ENCODE data around the gene SH2B3.

Gene SH2B3

DNA sequence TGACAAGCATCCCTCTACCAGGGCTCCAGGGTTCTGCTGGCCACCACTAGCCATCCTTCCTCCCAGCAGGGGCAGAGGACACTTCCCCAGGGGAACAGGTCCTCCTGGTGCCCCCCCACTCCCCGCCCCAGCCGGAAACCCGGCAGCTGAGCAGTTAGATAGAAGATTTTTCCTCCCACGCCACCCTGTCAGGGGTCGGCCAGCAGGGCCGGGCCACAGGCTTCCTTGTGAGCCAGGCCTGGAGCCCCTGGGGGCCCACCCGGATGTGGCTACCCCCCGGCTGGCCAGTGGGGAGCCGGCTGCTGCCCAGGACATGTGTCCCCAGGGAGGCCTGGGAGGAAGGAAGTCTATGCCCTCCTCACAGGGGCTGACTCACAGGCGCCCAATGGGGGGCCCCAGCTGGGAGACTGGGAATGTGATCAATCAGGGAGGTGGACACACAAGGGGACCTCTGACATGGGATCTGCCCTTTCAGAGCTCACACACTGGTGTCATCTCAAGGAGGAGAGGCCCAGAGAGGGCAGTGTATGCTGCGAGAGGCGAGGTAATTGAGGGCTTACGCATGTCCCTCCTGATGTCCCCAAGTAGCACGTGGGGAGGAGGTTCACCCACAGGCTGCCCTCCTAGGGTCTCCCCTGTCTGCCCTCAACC lies 4.2 kb downstream of the SH2B3 start:
- DNase-seq: no peak

DNA sequence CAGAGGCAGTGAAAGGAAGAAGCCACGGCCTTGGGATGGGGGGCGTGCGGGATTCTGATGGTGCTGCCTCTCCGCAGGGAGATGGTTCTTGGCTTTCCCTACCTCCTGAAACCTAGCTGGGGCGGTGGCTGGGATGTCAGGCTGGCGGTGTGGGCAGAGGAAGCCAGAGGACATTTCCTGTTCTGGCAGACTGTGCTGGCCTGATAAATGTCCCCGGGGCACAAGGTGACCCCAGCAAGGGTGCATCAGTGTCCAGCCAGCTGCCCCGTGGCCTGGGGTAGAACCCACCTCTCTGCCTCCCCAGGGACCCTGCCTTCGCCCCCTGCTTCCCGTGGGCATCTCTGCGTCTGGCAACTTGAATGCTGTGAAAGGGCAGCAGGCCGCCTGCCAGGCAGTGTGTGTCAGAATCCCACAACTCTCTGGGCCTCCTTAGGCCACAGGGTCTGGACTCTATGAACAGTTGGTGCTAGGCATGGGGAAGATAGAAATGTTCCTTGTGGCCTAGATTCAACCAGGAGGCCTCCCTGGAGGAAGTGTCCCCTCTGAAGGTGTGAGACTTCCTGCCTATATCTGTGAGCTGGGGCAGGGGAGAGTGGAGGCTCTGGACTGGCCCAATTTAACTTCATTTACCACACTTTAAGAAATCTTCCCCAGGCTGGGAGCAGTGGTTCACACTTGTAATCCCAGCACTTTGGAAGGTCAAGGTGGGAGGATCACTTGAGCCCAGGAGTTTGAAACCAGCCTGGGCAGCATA lies 4.9 kb downstream of the SH2B3 start:
- no peak for DNase-seq

DNA sequence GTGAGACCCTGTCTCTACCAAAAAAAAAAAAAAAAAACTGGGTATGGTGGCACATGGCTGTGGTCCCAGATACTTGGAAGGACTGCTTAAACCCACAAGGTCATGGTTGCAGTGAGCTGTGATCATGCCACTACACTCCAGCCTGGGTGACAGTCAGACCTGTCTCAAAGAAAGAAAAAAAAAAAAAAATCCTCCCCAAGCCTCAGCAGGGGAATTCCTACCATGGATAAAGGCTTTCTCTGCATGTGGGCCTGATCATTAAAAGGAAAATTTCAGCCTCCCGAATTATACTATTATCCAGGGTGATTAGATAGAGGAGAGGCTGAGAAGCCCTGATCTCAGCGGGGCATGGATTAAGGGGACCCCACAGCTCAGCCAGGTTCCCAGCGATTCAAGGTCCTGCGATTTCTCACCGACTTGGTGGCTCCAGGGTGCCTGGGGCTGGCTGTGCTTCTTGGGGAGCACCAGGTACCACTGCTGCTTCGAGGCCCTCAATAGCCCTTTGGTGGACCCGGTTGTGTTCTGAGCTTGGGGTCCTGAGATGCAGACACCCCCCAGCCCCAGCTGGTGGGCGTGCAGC lies 5.6 kb downstream of the SH2B3 start:
- DNase-seq: no peak

DNA sequence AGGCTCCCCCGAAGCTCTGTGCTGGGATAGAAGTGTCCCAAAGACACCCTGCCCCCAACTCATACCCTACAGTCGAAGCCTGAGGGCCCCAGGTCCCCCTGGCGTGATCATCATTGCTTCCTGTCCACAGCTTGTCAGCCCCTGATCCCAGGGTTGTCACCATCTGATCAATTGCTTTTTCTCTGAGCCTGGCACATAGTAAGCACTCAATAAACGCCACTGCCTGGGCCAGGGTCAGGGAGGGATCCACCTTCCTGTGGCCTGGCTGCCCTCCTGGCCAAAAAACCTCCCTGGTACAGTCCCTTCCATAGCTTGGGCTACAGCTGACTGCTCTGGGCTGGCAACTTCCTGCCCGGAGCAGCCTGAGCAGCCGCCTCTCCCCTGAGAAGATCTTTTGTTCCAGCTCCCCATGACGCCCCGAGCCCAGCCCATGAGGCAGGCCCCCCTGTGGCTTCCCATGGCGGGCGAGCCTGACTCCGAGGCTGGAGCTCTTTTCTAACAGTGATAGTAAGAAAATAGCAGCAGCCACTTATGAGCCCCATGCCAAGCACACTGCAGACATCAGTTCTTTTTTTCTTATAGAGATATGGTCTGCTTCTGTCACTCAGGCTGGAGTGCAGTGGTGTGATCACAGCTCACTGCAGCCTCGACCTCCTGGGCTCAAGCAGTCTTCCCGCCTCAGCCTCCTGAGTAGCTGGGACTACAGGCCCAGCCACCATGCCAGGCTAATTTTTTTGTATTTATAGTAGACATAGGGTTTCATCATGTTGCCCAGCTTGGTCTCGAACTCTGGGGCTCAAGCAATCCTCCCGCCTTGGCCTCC lies 6.5 kb downstream of the SH2B3 start:
- no peak for DNase-seq

DNA sequence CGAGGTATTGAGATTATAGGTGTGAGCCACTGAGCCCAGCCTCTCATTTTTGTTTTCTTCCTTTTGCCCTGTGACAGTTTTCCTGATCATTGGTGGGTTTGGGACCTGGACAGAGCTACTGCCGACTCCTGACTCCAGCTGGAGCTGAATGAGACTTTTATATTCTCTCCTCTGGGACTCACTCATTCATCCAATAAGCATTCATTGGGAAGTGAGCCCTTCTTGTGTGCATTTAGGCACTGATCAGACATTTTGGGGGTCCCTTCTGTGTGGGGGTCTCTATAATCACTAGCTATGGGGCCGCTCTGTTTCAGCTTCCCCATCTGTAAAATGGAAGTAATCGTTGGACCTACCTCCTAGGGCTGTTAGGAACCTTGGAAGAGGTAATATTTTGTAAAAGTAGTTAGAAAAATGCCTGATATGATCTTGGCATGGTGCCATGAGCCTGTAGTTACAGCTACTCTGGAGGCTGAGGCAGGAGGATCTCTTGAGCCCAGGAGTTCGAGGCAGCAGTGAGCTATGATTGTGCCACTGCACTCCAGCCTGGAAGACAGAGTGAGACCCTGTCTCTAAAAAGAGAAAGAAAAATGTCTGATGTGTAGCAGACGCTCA lies 7.2 kb downstream of the SH2B3 start:
- no peak for DNase-seq

DNA sequence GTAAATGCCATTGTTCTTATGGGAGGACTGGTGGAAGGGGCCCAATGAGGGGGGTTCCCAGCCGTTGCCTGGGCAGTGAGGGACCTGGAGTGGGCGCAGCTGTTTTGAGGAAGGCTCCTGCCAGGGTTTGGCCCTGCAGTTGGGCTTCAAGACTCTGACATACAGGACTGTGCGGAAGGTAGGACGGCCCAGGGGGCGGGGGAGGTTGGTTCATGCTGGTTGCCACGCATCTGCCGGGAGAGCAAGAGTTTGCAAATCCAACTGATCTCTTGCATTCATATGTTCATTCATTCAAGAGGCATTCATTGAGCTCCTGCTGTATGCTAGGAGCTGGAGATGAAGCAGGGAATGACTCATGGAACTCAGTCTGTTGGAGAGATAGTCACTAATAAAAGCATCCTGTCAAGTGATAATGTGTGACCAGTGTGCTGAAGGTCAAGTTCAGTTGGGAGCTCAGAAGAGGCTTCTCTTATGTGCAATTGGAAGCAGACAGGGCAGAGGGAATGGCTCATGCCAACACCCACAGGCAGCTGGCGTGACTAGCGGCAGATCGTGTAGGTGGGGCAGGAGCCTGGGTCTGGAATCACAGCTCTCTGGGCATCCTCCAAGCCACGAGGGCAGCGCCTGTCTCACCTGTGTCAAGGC lies 7.8 kb downstream of the SH2B3 start:
- DNase-seq: no peak

DNA sequence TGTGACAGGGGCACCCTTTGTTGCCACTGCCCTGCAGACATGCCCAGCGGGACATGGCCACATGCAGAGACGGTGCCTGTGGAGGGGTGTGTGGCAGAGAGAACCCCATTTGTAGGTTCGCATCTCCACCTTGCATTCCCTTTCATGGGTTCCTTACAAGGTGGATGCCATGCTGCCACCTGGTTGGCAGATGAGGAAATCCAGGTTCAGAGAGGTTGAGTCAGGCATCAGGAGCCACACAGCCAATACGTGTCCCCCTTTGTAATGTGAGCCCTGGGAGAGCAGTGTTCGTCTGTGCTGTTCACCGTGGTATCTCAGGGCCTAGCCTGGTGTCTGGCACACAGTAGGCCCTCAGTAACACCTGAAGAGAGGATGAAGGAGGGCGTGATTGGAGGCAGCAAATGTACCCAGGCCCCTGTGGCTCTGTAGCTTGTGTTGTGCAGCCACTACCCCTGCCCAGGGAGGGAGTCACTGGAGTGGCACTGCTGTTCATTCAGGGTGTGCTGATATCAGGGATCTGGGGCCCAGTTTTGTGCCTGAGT lies 9.1 kb downstream of the SH2B3 start:
- no peak for DNase-seq

DNA sequence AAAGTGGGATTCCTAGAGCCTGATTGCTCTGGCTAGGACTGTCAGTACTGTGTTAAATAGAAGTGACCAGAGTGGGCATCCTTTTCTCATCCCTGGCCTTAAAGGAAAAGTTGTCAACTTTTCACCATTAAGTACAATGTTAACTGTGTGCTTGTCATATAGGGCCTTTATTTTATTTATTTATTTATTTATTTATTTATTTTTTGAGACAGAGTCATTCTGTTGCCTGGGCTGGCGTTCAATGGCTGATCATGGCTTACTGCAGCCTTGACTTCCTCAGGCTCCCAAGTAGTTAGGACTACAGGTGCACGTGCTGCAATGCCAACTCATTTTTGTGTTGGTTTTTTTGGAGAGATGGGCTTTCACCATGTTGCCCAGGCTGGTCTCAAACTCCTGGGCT lies 11.6 kb downstream of the SH2B3 start:
- DNase-seq: no peak

DNA sequence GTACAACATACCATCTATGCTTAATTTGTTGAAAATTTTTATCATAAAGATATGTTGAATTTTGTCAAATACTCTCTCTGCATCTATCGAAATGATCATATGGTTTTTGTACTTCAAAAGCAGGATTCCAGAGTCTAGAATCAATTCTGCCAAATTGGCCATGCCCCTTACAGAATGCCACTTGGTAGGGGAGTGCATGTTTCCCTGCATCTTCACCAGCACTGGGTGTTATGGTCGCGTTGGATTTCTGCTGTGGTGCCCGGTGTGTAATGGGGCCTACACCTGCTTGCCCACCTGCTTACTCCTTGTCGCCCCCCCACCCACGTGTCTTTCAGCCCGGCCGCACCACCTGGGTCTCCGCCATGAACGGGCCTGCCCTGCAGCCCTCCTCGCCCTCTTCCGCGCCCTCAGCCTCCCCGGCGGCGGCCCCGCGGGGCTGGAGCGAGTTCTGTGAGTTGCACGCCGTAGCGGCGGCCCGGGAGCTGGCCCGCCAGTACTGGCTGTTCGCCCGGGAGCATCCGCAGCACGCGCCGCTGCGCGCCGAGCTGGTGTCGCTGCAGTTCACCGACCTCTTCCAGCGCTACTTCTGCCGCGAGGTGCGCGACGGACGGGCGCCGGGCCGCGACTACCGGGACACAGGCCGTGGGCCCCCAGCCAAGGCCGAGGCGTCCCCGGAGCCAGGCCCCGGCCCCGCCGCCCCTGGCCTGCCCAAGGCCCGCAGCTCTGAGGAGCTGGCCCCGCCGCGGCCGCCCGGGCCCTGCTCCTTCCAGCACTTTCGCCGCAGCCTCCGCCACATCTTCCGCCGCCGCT lies 12.3 kb downstream of the SH2B3 start:
- DNase-seq: no peak

DNA sequence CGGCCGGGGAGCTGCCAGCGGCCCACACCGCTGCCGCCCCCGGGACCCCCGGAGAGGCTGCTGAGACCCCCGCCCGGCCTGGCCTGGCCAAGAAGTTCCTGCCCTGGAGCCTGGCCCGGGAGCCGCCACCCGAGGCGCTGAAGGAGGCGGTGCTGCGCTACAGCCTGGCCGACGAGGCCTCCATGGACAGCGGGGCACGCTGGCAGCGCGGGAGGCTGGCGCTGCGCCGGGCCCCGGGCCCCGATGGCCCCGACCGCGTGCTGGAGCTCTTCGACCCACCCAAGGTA lies 12.8 kb downstream of the SH2B3 start:
- DNase-seq: no peak

DNA sequence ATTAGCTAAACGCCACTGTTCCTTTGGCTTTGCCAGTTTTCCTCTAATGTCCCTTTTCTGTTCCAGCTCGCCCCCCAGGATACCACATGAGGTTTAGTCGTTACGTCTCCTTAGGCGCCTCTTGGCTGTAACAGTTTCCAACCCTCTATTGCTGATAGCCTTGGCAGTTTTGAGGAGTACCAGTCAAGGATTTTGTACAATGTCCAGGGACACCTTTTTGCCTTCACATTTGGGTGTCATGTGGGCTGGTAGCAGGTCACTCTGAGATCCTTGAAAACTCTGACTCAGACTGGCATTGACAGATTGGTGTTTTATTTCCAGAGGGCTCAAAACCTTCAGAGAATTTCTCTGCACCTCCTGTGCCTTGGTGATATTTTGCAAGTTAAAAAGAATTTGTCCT lies 14.1 kb downstream of the SH2B3 start:
- no peak for DNase-seq

DNA sequence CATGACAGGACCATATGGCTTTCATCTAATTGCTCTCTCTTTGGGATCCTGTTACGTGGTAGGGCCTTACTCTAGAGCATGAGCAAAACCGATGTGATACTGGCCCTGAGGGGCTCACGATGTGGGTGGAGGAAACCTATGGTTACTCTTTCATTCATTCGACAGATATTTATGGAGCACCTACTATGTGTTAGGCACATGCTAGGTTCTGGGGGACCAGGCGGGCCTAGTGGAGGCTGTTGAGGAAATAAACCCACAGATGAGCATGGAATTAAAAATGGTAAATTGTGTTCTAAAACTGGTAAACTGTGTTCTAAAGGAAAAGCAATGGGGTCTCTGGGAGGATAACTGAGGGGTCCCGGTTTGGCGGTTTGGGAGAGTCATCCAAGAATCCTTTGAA lies 14.8 kb downstream of the SH2B3 start:
- DNase-seq: no peak

DNA sequence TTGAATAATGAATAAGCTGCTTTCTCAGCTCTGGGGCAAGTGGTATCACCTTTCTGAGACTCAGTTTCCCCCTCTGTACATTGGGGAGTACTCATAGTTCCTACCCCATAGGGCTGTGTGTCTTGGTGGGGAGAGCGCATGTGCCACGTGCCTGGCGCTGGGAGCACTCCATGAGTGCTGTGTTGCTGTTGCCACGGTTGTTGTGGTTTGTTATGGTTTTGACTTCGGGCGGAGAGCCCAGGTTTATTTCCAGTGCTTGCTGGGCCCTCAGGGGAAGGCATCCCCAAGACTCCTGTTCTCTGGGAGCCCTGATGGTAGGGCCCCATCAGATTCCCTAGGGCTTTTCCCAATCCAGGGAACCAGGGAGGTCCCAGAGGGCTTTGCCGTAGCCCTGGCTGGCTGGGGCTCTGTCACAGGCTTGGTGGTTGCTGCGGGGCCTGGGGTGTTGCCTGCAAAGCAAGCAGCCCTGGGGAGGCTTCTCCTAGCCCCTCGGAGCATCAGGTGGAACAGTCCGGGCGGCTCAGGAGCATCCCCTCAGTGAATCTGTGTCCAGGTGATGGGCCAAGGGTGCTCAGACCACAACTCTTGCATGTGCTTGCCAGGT lies 18.6 kb downstream of the SH2B3 start:
- DNase-seq: no peak

DNA sequence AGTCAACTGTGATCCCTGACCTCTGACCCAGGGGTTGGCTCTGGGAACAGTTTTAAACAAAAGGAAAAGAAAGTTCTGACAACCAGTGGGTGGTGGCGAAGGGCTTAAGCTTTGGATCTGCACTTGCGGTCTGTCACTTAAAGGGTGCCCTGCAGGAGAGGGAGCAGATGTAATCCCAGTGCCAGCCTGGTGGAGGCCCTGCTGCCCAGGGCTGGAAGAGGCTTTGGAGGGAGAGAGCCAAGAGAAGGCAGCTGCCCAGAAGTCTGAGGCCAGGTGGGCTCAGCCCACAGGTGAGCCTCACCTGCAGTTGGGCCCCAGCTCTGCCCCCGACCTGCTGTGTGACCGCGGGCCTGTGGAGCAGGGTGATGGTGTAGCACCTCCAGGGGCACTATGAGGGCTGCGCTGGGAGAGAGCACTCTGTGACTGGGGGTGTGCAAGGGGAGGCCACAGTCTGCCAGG lies 19.1 kb downstream of the SH2B3 start:
- no peak for DNase-seq

DNA sequence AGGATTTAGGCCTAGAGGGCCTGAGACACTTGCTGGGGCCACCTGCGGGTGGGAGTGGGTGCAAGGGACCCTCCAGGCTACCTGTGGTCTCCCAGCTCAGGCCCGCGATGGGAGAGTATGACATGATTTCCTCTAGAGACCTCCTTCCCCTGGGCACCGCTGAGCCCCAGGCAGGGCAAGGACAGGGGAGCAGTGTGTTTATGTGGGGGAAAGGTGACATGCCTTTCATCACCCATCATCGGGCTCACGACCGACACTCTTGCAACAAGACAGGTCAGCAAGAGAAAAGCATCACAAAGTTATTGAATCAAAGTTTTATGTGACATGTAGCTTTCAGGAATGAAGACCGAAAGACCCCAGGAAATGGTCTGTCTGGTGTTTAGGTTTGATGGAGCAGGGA lies 19.9 kb downstream of the SH2B3 start:
- DNase-seq: no peak

DNA sequence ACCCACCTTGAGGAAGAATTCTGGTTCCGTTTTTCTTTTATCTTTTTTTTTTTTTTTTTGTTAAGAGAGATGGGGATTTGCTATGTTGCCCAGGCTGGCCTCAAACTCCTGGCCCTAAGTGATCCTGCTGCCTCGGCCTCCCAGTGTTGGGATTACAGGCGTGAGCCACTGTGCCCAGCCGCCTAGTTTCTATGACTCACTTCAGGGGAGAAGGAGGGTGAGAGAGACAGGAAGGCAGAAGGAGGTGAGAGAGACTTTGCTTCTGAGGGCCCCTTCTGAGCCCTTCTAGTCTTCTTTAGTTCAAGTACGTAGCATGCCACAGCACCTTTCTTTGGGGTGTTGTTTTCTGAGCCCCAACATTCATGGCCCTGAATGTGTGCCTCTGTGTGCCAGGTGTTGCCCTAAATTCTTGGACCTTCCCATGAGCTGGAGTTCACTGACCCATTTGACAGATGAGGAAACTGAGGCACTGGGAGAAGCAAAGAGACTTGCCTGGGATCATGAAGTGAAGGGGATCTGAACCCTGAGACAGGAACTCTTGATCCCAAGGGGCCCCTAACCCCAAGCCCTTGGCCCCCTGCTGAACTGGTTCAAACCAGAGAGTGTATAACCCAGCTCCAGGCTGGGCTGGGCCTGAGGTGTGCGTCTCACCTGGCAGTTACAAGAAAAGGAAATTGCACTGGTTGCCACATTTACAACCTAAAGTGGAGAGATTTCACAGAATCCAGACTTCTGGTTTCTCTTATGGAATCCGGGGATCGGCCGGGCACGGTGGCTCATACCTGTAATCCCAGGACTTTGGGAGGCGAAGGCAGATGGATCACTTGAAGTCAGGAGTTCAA lies 20.8 kb downstream of the SH2B3 start:
- DNase-seq: peak; percentile 40

DNA sequence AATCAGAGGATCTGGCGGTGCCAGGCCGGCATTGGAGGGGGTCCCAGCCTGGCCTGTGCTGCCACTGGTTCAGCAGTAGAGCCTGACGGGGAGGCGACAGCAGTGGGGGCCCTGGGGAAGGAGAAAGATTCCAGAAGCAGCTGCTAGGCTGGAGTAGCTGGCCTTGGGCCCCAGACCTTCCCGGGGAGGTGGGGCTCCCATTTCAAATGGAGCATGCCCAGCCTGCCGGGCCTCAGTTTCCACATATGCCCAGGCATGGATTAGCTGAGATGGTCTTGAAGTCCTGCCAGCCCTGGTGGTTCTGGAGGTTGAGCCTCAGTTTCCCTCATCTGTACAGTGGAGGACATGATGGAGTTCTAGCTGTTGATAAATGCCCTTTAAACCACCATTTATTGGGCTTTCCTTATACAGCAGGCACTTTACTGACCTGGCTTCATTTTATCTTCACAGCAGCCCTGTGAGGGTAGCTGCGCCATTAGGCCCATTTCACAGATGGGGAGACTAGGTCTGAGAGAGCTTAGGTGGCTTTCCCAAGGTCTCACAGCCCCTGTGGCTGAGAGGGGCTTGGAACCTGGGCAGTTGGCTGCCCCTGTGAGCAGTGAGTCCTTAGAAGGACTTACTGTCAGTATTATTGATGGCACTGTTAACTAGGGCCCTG lies 21.8 kb downstream of the SH2B3 start:
- no peak for DNase-seq

DNA sequence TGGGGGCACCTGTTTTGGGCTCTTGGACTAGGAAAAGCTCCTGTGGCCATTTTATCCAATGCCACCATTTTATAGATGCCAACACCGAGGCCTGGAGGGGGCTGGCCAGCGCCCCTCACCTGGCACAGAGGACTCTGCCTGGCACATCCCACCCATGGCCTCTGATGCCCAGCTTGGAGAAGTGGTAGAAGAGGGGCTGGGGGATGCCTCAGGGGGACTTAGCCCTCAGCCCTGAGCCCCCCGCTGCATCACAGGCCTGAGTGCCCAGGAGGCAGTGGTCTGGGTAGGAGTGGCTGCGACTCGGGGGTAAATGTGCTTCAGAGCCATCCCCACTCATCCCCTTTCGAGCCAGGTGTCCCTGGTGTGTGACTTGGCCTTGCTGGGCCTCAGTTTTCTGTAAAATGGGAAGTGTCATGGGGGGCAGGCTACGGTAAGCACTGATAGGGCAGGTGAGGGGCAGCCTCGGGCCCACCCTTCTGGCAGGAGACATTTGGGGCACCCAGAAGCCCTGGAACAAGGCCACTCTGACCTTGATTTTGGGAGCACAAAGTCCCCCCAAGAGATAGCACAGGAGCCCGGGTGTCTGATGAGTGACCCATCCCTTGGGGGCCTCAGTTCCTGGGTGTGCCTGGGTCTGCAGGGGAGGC lies 22.5 kb downstream of the SH2B3 start:
- peak; percentile 32 for DNase-seq

DNA sequence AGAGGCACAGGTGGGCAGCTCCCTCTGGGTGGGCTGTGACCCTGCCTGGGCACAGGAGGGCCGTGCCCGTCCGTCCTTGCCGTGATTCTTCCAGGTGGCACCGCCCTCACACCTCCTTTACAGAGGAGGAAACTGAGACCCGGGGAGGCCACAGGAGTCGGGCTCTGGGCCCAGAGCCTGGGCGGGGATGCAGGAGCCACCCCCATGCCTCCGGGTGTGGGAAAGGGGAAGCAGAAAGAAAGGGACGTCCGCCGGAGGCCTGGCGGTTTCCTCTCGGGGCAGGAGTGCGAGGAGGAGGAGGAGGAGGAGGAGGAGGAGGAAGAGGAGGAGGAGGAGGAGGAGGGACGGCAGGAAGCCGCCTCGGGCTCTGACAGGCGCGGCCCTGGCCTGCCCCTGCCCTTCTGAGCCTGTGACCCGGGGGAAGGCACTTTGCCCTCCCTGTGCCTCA lies 23.0 kb downstream of the SH2B3 start:
- peak; percentile 39 for DNase-seq
